ENCODE measurements around the gene CHCHD1. TPM values are rescaled to one million over a fixed set of nuclear protein-coding genes. Genes with fewer than 3 reads are reported as not detected.

The CHCHD1 gene
- total RNA-seq, 8 experiments from 2014 or later = 35.3 to 52.4 (median 46.3) TPM

DNA sequence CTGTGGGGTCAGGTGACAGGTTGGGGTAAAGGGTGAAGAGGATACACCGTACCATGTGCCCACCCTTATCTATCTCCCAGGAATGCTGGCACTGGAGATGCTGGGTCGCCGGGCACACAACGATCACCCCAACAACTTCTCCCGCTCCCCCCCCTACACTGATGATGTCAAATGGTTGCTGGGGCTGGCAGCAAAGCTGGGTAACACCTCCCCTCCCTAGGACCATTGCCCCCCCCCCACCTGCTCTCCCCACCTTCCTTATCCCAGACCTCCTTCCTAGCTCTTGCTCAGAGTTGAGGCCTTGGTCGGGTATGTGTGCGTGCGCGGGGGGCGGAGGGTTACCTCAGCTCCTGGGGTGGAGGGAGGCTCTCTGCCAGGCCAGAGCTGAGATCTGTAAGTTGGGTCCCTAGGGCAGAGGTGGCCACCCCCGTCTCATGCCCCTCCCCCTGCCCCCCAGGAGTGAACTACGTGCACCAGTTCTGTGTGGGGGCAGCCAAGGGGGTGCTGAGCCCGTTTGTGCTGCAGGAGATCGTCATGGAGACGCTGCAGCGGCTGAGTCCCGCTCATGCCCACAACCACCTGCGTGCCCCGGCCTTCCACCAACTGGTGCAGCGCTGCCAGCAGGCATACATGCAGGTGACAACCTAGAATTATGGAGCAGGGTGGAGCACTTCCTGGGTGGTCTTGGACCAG is 18.9 kb downstream of the CHCHD1 start:
- 81% methylated on average over 4 of the region's 20 CpGs; no CpG with 5 or more reads in 9 of the 10 experiments for WGBS, 10 experiments
- in situ Hi-C loops (cut with MboI; ENCODE audit: low pct_unique_long_range_greater_than_20kb in 2 of 9, low sequenced_read_pairs in 9 of 9, unreplicated experiment in 9 of 9) = no loop called here

DNA sequence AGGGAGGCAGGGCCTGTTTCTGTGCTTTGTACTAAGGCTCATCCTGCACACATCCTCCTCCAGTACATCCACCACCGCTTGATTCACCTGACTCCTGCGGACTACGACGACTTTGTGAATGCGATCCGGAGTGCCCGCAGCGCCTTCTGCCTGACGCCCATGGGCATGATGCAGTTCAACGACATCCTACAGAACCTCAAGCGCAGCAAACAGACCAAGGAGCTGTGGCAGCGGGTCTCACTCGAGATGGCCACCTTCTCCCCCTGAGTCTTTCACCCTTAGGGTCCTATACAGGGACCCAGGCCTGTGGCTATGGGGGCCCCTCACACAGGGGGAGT is 19.4 kb downstream of the CHCHD1 start:
- Histone ChIP-seq H3K4me3 (no peak overlapping the region), H3K4me1 (replicated peaks in 1 of 2) (no peaks in the 10 kb centered on the region), H3K27ac (no peak overlapping the region)
- in situ Hi-C loops (cut with MboI; ENCODE audit: low pct_unique_long_range_greater_than_20kb in 2 of 9, low sequenced_read_pairs in 9 of 9, unreplicated experiment in 9 of 9) = no loop called here
- ATAC-seq (replicated peaks in 6 of 8) = peak in 3 of 8 experiments; percentile 3 to 6 (median 5)
- 100% methylated on average over 1 to 2 of the region's 13 CpGs; no CpG with 5 or more reads in 8 of the 10 experiments for WGBS, 10 experiments

More for the DNA sequence above, 18.9 kb downstream of the CHCHD1 start:
- no peaks in the 10 kb centered on the region for H3K4me1 ChIP-seq (replicated peaks in 1 of 2)
- peak in 5 of 8 experiments; percentile 4 to 22 (median 18) for ATAC-seq (replicated peaks in 6 of 8)
- H3K27ac ChIP-seq = no peak overlapping the region
- no peak overlapping the region for H3K4me3 ChIP-seq

- in situ Hi-C loops (cut with MboI; ENCODE audit: low pct_unique_long_range_greater_than_20kb in 2 of 9, low sequenced_read_pairs in 9 of 9, unreplicated experiment in 9 of 9) = no loop called here
- H3K4me1 ChIP-seq (replicated peaks in 1 of 2) = no peaks in the 10 kb centered on the region
- H3K4me3 ChIP-seq = no peak overlapping the region
- WGBS, 10 experiments = 85 to 100% (median 100%) methylated on average over 1 to 5 of the region's 11 CpGs; no CpG with 5 or more reads in 5 of the 10 experiments
- no peak overlapping the region for H3K27ac ChIP-seq
- ATAC-seq (replicated peaks in 6 of 8) = peak in 4 of 8 experiments; percentile 2 to 5 (median 4)
Observed at GRCh38 chr10:73802276-73802991, 20.6 kb downstream of the CHCHD1 start.

DNA sequence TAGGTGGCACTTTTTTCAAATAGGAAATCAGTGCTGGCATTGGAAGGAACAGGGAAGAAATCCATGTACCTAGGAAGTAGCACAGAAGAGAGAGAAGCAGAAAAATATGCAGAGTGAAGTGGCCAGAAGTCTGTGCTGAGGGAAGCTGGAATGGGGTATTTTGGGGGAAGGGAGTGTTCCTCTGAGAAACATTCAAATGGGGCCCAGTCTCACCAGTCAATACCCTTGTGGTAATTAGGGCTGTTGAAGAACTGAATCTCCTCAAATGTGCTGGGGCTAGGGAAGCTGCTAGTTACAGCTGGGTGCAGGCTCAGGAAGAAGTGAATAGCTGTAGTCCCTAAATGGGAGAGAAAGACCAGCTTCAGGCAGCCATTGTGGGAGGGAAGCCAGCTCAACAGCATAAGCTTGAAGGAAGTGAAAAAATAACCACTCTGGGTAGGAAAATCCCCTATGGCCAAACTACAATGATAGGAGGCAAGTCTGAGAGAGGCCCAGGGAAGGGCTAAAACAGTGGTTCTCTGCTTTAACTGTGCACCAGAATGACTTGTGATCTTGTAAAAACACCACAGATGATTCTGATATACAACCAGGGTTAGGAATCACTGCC is 21.9 kb downstream of the CHCHD1 start:
- Histone ChIP-seq H3K4me3 (no peak overlapping the region), H3K4me1 (replicated peaks in 1 of 2) (no peaks in the 10 kb centered on the region), H3K27ac (no peak overlapping the region)
- in situ Hi-C loops (cut with MboI; ENCODE audit: low pct_unique_long_range_greater_than_20kb in 2 of 9, low sequenced_read_pairs in 9 of 9, unreplicated experiment in 9 of 9) = no loop called here
- ATAC-seq (replicated peaks in 6 of 8) = peak in 2 of 8 experiments; percentile 3 to 12

GRCh38 chr10:73806176-73806950 is 24.5 kb downstream of the CHCHD1 start:
- no peak for ATAC-seq (replicated peaks in 6 of 8)
- Histone ChIP-seq H3K27ac (no peak overlapping the region), H3K4me3 (no peak overlapping the region), H3K4me1 (replicated peaks in 1 of 2) (peaks cover 4% of the 10 kb centered on the region in 2 donors)
- 67 to 100% (median 88%) methylated on average over 1 to 12 of the region's 14 CpGs for WGBS, 10 experiments
- in situ Hi-C loops (cut with MboI; ENCODE audit: low pct_unique_long_range_greater_than_20kb in 2 of 9, low sequenced_read_pairs in 9 of 9, unreplicated experiment in 9 of 9) = no loop called here

GRCh38 chr10:73807471-73807870 is 25.6 kb downstream of the CHCHD1 start:
- WGBS, 10 experiments = 71 to 100% (median 96%) methylated on average over 1 to 6 of the region's 14 CpGs; no CpG with 5 or more reads in 4 of the 10 experiments
- H3K4me1 ChIP-seq (replicated peaks in 1 of 2) = peaks cover 4% of the 10 kb centered on the region in 2 donors
- ATAC-seq (replicated peaks in 6 of 8) = no peak
- H3K4me3 ChIP-seq = no peak overlapping the region
- in situ Hi-C loops (cut with MboI; ENCODE audit: low pct_unique_long_range_greater_than_20kb in 2 of 9, low sequenced_read_pairs in 9 of 9, unreplicated experiment in 9 of 9) = no loop called here
- H3K27ac ChIP-seq = no peak overlapping the region

- H3K4me3 ChIP-seq = no peak overlapping the region
- no peak overlapping the region for H3K27ac ChIP-seq
- WGBS, 10 experiments = 87 to 100% (median 95%) methylated on average over 1 to 8 of the region's 16 CpGs; no CpG with 5 or more reads in 6 of the 10 experiments
- H3K4me1 ChIP-seq (replicated peaks in 1 of 2) = peaks cover 4% of the 10 kb centered on the region in 2 donors
- in situ Hi-C loops (cut with MboI; ENCODE audit: low pct_unique_long_range_greater_than_20kb in 2 of 9, low sequenced_read_pairs in 9 of 9, unreplicated experiment in 9 of 9) = no loop called here
- ATAC-seq (replicated peaks in 6 of 8) = no peak
Observed at GRCh38 chr10:73808021-73808815, 26.4 kb downstream of the CHCHD1 start.

- no peak for ATAC-seq (replicated peaks in 6 of 8)
- 49 to 100% (median 69%) methylated on average over 1 to 5 of the region's 5 CpGs; no CpG with 5 or more reads in 3 of the 10 experiments for WGBS, 10 experiments
- Histone ChIP-seq H3K4me1 (replicated peaks in 1 of 2) (peaks cover 4% of the 10 kb centered on the region in 2 donors), H3K4me3 (no peak overlapping the region), H3K27ac (no peak overlapping the region)
- in situ Hi-C loops (cut with MboI; ENCODE audit: low pct_unique_long_range_greater_than_20kb in 2 of 9, low sequenced_read_pairs in 9 of 9, unreplicated experiment in 9 of 9) = no loop called here
Observed at GRCh38 chr10:73809061-73809818, 27.4 kb downstream of the CHCHD1 start.

- no peak for ATAC-seq (replicated peaks in 6 of 8)
- WGBS, 10 experiments = 15 to 95% (median 82%) methylated on average over 4 to 7 of the region's 7 CpGs
- in situ Hi-C loops (cut with MboI; ENCODE audit: low pct_unique_long_range_greater_than_20kb in 2 of 9, low sequenced_read_pairs in 9 of 9, unreplicated experiment in 9 of 9) = no loop called here
- no peak overlapping the region for H3K27ac ChIP-seq
- H3K4me1 ChIP-seq (replicated peaks in 1 of 2) = peaks cover 4% of the 10 kb centered on the region in 2 donors
- H3K4me3 ChIP-seq = peak overlapping the region; percentile 91 to 100 (median 95)
Observed at GRCh38 chr10:73810358-73810734, 28.5 kb downstream of the CHCHD1 start.

DNA sequence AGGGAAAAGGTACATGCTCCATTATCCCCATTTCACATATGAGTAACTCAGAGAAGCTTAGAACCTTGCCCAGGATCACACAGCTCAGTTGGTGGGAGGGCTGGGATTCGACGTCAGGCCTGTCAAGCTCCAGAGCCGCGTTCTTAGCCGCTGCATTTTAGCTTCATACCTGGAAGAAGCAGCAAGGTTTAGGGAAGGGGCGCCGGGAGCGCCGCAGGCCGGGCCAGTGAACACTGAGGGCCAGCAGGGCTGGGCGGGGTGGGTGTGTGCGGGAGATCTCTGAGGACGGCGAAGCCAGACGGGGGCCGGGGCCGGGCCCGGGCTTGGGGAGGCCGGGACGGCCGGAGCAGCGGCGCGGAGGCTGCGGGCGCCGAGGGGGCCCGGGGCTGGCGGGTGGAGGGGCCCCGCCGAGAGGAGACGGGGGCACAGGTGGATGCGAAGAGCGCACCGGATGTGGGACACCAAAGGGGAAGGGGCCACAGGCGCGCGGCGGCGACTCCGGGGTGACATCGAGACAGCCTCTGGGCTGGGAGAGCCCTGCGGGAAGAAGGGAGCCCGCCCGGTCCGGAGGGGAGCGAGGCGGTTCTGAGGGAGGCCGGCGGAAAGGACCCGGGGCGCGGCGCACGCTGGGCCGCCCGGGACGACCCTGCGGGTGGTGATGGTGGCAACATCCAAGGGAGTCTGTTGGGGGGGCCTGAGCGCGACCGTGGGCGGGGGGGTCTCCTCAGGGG is 29.1 kb downstream of the CHCHD1 start:
- WGBS, 10 experiments = 17% methylated on average over 2 of the region's 63 CpGs; no CpG with 5 or more reads in 9 of the 10 experiments
- H3K4me1 ChIP-seq (replicated peaks in 1 of 2) = peaks cover 4% of the 10 kb centered on the region in 2 donors
- ATAC-seq (replicated peaks in 6 of 8) = peak; percentile 0 to 56 (median 38)
- peak overlapping the region; percentile 87 to 91 for H3K27ac ChIP-seq
- H3K4me3 ChIP-seq = peak overlapping the region; percentile 91 to 100 (median 95)
- in situ Hi-C loops (cut with MboI; ENCODE audit: low pct_unique_long_range_greater_than_20kb in 2 of 9, low sequenced_read_pairs in 9 of 9, unreplicated experiment in 9 of 9) = no loop called here

GRCh38 chr10:73812657-73813056 is 30.8 kb downstream of the CHCHD1 start:
- ATAC-seq (replicated peaks in 6 of 8) = no peak
- H3K4me3 ChIP-seq = no peak overlapping the region
- 61 to 100% (median 88%) methylated on average over 1 to 3 of the region's 4 CpGs; no CpG with 5 or more reads in 4 of the 10 experiments for WGBS, 10 experiments
- no peak overlapping the region for H3K27ac ChIP-seq
- peaks cover 4% of the 10 kb centered on the region in 2 donors for H3K4me1 ChIP-seq (replicated peaks in 1 of 2)
- in situ Hi-C loops (cut with MboI; ENCODE audit: low pct_unique_long_range_greater_than_20kb in 2 of 9, low sequenced_read_pairs in 9 of 9, unreplicated experiment in 9 of 9) = no loop called here

All from motor neuron (in vitro differentiated cells).